GM19455 (cell line): ENCODE data around the gene TOB1.

Experiments
- ATAC-seq: cut with Tn5 transposase; IDR thresholded peaks from one replicate; pipeline ENCODE4 v1.9.1; 2021; ENCODE audit not compliant: unreplicated experiment

TOB1 gene

DNA sequence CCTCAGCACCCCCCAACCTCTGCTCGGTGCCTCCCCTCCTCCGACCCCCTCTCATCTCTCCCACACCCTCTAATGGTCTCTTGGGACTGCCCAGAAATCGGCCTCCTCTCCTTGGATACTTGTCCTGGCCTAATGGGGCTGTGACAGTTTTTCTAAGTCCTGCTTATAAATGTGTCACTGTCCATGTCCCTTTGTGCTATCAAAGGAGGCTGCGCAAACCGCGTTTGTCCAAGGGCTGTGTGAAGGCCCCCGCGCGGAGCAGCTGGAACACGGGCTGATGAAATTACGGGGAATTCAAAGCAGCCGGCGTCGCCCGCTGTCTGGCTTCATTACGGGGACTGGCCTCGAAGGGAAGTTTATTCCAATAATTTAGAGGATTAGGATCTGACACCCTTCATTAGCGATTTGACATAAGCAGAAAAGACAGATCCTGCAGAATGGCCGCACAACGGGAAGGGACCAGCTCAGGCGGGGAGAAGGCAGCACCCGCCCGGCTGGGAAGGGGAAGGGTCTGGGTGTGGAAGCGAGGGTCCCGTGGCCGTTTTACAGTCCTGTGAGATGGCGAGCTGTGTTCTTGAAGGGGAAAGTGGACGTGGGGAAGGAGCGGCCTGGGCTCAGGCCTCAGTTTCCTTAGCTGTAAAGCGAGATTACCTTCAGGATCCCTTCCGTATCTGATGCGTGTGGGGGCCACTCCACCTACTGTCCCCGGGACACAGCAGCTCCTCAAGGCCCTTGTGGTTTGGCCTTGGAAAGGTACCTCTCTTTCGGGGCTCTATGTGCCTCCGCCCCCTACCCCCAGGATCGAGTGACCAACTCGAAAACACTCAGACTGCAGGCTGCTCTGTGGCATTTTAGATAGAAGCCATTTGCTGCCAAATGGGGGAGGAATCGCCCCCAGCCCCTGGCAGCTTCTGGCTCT, 32.4 kb downstream of the TOB1 start:
- ATAC-seq = no peak

DNA sequence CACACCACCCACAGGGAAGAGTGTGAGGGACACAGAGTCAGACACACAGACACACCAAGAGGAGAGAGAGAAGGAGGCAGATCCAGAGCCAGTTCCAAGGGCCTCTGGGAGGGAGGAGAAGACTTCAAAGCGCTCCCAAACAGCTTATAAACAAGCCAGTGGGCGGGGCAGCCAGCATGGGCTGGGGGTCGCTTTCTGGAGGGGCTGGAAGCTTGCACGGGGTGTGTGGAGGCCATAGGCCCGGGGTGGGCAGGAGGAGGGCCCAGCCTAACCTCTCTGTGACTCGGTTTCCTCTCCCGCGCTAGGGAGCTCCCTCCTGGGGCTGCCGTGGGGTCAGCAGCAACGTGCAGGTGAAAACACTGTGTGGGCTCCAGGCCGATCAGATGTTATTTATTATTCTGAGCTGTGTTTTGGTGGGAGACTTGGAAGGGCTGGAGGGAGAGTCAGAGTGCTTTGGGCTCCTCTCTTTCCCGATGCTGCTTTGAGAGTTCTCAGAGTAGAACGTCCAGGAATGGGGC, 33.2 kb downstream of the TOB1 start:
- no peak for ATAC-seq

GRCh38 chr17:50832267-50832863, 33.8 kb downstream of the TOB1 start:
- no peak for ATAC-seq

- no peak for ATAC-seq
These were observed 34.7 kb downstream of the TOB1 start for GRCh38 chr17:50831471-50831928.

DNA sequence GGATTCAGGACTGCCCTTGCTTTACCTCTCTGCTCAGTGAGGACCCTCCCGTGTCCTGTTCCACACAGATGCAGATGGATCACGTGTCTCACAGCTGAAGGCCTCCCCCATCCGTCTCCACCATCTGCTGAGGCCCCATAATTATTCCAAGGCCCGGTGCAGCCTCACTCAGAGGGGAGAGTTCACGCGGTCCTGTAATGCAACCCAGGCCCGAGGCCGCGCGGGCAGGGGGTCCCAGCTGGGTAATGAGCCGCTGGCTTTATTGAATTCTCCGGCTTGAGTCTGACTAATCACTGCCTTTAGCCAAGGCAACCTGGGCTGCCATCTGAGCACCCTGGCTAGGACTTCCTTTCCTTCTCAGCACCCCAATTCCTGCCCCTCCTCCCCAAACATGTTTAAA, 35.2 kb downstream of the TOB1 start:
- no peak for ATAC-seq

GRCh38 chr17:50830352-50830751, 35.8 kb downstream of the TOB1 start:
- no peak for ATAC-seq

GRCh38 chr17:50829332-50829731, 36.8 kb downstream of the TOB1 start:
- ATAC-seq = no peak

- peak; percentile 72 for ATAC-seq
These were observed 37.5 kb downstream of the TOB1 start for GRCh38 chr17:50828508-50829170.

- ATAC-seq = no peak
These were observed 41.0 kb downstream of the TOB1 start for GRCh38 chr17:50825188-50825587.

DNA sequence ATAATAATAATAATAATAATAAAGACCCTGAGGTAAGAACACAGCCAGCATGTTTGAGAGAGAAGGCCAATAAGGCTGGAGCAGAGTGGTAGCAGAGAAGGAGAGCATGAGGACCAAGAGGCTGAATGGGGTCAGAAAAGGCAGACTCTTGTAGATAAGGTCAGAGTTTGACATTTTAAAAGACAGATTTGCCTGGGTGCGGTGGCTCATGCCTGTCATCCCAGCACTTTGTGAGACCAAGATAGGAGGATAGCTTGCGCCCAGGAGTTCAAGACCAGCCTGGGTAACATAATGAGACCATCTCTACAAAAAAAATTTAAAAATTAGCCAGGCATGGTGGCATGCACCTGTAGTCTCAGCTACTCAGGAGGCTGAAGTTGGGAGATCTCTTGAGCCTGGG, 41.7 kb downstream of the TOB1 start:
- no peak for ATAC-seq

- no peak for ATAC-seq
These were observed 43.6 kb downstream of the TOB1 start for GRCh38 chr17:50822550-50822949.

DNA sequence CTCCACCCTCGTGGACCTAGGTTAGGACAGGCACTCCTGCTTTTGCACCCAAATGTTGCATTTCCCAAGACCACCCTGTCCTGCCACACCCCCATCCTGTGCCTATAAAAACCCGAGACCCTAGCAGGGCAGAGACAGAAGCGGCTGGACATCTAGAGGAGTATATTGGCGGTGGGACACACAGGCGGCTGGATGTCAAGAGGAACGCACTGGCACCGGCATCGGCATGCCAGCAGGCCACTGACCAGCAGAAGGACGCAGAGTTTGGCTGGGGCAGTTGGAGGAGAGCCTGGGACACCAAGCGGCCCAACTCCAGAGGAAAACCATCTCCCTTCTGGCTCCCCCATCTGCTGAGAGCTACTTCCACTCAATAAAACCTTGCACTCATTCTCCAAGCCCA, 45.5 kb downstream of the TOB1 start:
- ATAC-seq = no peak

- no peak for ATAC-seq
These were observed 47.1 kb downstream of the TOB1 start for GRCh38 chr17:50818921-50819657.

DNA sequence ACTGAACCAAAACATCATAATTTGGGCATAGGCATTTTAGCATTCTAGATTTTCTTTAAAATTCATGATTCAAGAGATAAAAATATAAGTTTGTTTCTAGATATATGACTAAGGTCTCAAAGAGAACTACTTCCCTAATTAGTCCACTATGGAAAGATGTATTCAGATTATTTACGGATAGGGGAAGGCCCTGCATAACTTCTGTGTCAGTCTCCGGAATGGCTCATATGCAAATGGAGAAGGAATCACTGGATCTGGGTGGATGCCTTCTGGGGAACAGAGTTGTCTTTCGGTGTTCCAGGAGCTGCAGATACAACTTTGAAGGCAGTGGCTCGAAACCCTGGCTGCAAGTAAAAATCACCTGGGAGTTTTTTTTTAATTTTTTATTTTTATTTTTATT, 47.9 kb downstream of the TOB1 start:
- ATAC-seq = no peak

- ATAC-seq = no peak
These were observed 48.3 kb downstream of the TOB1 start for GRCh38 chr17:50817838-50818237.

DNA sequence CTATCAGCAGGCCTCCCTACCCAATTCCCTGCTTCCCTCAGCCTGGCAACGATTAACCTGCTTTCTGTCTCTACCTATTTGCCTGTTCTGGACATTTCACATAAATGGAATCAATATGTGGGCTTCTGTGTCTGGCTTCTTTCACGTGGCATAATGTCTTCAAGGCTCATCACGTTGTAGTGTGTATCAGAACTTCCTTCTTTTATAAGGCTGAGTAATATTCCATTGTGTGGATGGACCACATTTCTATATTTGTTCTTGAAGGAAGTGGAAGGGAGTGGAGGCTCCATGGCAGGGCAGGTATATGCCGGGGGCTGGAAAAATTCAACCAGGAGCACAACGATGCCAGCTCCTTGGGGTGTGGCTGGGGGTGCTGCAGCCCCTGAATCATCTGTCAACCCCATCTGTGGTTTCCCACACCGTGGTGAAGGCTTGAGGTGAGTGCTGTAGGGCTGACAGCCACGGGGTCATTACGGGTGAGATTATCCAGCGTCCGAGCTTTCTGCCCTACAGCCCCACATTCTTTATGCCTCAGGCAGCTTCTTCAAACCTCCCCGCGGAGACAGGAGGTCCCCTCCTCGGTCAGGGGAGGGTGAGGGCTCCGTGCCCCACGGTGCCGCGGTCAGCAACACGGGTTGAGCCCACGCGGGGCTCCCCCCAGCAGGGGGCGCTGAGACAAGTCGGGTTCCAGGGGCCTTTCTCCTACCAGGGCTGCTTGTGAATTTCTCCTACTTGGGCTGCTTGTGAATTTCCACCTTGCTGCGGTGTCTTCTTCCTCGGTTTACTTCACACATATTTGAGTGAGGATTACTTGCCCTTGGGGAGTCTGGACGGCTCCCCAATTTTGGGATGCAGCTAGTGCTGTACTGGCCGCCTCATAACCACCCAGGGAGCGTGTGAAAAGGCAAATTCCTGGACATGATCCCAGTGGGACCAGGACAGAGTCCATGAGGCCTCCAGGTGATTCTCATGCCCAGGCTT, 49.1 kb downstream of the TOB1 start:
- no peak for ATAC-seq

DNA sequence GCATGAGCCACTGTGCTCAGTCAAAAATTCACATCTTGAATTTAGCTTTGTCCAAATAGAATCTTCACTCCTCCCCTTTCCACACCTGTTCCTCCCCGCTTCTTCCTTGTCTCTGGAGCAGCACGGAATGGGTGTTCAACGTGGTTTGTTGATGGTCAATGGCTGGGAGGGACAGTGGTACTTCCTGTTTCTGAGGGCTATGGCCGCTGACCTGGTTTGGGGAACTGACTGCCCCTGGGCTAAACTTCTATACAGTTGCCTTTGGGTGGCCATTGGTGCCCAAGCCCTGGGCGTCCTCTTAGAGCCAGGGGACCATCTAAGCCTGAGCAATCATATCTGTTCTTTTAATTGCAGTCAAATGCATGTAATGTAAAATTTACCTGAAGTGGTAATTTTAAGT, 49.9 kb downstream of the TOB1 start:
- ATAC-seq = no peak

GRCh38 chr17:50815400-50815799, 50.8 kb downstream of the TOB1 start:
- no peak for ATAC-seq

GRCh38 chr17:50813583-50813982, 52.6 kb downstream of the TOB1 start:
- ATAC-seq = no peak
